Pancreas (tissue), 10 donors: ENCODE measurements around the gene PIBF1. TPM values are rescaled to one million over a fixed set of nuclear protein-coding genes. Genes with fewer than 3 reads are reported as not detected.
"Not testable (repeated sequence)": the region's sequence is repeated elsewhere in the genome, so short reads cannot be mapped to it uniquely, and the experiment has no call there.

ENCODE experiments used
- ATAC-seq, 4 donors: fragments of 200-7000 bp; cut with Tn5 transposase; one replicate each; pipeline versions ENCODE4 v1.8.0 to v1.9.1; 2020; ENCODE audit warnings: mild to moderate bottlenecking in 4 of 4, moderate library complexity in 4 of 4
- DNase-seq, 6 donors: peaks; one replicate each; pipeline ENCODE4 v3.0.0-alpha.2; 2020
- FAIRE-seq: peaks from 2 replicates; lab custom pipeline; 2012; peaks lifted over from hg19 to GRCh38; lab: Jason Lieb, UNC
- H3K27ac ChIP-seq, 4 donors: fragments of 200-600 bp; sonication (generic); 1 replicate in 3 of 4; 2 replicates in 1 of 4; pipeline versions ENCODE4 v1.5.0 to v1.8.0; 2020
- H3K27me3 ChIP-seq, 4 donors: fragments of 200-600 bp; one replicate each; pipeline ENCODE4 v1.8.0; 2021
- H3K36me3 ChIP-seq, 3 donors: fragments of 200-600 bp; sonication (generic) in 1 of 3; one replicate each; pipeline versions ENCODE4 v1.5.0 to v1.8.0; 2020 to 2021
- H3K4me1 ChIP-seq, 3 donors: fragments of 200-600 bp; one replicate each; pipeline ENCODE4 v1.8.0; 2021
- H3K4me3 ChIP-seq, 4 donors: fragments of 200-600 bp; sonication (generic) in 2 of 4; one replicate each; pipeline versions ENCODE4 v1.5.0 to v1.8.0; 2020 to 2021
- H3K9me3 ChIP-seq, 4 donors: fragments of 200-600 bp; one replicate each; pipeline ENCODE4 v1.8.0; 2021
- WGBS, 2 donors: extraction: QIAGEN DNeasy Blood & Tissue Kit; methylation state at CpG; one replicate each; pipeline ENCODE4 v1.1.7; 2013; 5-methylcytosine and 5-hydroxymethylcytosine counted together
- intact Hi-C, 3 donors: fragments of 100-400 bp; cut with DNase I; formaldehyde crosslinking; loops; one replicate each; pipeline versions ENCODE4 v1.11.1 to v1.14.2; 2022
- polyA plus RNA-seq, 2 donors: library from polyadenylated mRNA; stranded (reverse); fragments of 200-250 nt; gene quantifications; one replicate each; pipeline ENCODE4 v1.2.3, GENCODE V29; 2013
- total RNA-seq, 6 donors: library from RNA; stranded (reverse); fragmentation: NEBNext Ultra II Directional in 4 of 6; extraction: Animal tissue kit (Norgen Biotek cat#: 25700) in 4 of 6; gene quantifications; one replicate each; pipeline versions ENCODE4 v1.2.1 to v1.2.4, GENCODE V29; 2021 to 2023
- TF ChIP-seq, protein P1 (sequence below), 4 donors: fragments of 200-600 bp; sonication (generic) in 3 of 4; IDR thresholded peaks; one replicate each; pipeline versions ENCODE4 v1.5.0 to v1.8.0; 2021; ENCODE audit warnings: antibody characterized with exemption in 4 of 4
- donor health status: healthy with polysubstance abuse.
- donor health status: DM: no; HTN: no; CAD: no; lungs with moderate emphysema.
- donor health status: DM: no; HTN: no; CAD: no.
- donor health status: control.
- donor health status: control.
- donor health status: Bipolar disorder and iron deficiency.
- donor health status: DM: yes; HTN: yes; CAD: no.
- donor health status: DM: no; HTN: no; CAD: no.
- donor health status: DM: no; HTN: no; CAD: no.
- donor health status: DM: yes; HTN: yes; CAD: no.

PIBF1 gene
- total and polyA plus RNA-seq, 8 donors, result 6.1 to 13.5 (median 8.9) TPM

DNA sequence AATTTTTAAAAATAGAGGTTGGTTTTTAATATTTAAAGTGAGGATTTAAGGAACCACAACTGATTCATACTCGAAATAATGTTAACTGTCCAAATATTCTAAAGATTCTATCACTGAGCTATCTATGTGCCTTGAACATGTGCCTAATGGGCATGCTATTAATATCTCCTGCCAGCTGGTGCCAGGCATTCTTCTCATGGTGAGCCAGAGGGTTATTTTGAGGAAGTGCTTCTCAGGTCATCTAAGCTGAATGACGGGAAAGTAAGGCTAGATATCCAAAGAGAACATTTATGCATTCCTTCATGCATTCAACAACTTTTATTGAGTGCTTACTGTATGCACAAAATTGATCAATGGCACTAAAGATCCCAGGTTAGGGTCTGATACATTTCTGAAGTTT lies 138.2 kb downstream of the PIBF1 start:
- intact Hi-C loops, result no loop called here
- no peak overlapping the region for H3K4me3 ChIP-seq
- TF ChIP-seq, protein P1, sequence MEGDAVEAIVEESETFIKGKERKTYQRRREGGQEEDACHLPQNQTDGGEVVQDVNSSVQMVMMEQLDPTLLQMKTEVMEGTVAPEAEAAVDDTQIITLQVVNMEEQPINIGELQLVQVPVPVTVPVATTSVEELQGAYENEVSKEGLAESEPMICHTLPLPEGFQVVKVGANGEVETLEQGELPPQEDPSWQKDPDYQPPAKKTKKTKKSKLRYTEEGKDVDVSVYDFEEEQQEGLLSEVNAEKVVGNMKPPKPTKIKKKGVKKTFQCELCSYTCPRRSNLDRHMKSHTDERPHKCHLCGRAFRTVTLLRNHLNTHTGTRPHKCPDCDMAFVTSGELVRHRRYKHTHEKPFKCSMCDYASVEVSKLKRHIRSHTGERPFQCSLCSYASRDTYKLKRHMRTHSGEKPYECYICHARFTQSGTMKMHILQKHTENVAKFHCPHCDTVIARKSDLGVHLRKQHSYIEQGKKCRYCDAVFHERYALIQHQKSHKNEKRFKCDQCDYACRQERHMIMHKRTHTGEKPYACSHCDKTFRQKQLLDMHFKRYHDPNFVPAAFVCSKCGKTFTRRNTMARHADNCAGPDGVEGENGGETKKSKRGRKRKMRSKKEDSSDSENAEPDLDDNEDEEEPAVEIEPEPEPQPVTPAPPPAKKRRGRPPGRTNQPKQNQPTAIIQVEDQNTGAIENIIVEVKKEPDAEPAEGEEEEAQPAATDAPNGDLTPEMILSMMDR (IDR thresholded peaks at IDR 0.05), result no peak
- 15 to 16% methylated on average over 2 of the region's 2 CpGs for WGBS, 2 donors
- FAIRE-seq, result no peak
- H3K4me1 ChIP-seq, result peaks cover 0 to 7% (median 0%) of the 10 kb centered on the region in 3 donors
- no peak for DNase-seq
- H3K9me3 ChIP-seq, result no peaks in the 10 kb centered on the region
- H3K27me3 ChIP-seq, result no peaks in the 10 kb centered on the region
- ATAC-seq, result peak; percentile 68 to 88 (median 76)
- H3K36me3 ChIP-seq, result no peaks in the 10 kb centered on the region
- no peak overlapping the region for H3K27ac ChIP-seq

DNA sequence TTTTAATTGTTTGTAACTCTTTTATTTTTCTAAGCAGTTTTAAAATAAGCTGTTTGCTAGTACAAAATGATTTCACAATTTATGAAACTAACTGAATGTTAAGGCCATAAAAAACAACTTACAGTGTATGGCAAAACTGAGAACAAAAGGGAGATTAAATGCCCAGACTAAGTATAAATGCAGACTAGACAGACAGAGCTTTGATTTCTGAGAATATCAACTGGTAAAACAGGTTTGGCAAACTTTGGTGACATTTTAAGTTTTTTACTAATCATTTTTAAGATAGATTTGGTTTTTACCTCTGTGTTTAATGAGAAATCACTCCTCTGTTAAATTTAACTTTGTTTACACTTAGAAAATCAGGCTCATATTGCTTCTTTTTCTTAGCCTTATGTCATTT lies 149.4 kb downstream of the PIBF1 start:
- H3K36me3 ChIP-seq, result peaks cover 0 to 2% (median 0%) of the 10 kb centered on the region in 3 donors
- ATAC-seq, result peak in 2 of 4 donors; percentile 46 to 65
- FAIRE-seq, result no peak
- H3K27me3 ChIP-seq, result no peaks in the 10 kb centered on the region
- TF ChIP-seq, protein P1 (IDR thresholded peaks at IDR 0.05), result no peak
- intact Hi-C loops, result no loop called here
- peak overlapping the region in 2 of 4 donors; percentile 25 to 46 for H3K27ac ChIP-seq
- H3K4me1 ChIP-seq, result peaks cover 5 to 20% (median 13%) of the 10 kb centered on the region in 3 donors
- DNase-seq, result no peak
- H3K9me3 ChIP-seq, result no peaks in the 10 kb centered on the region
- H3K4me3 ChIP-seq, result no peak overlapping the region

DNA sequence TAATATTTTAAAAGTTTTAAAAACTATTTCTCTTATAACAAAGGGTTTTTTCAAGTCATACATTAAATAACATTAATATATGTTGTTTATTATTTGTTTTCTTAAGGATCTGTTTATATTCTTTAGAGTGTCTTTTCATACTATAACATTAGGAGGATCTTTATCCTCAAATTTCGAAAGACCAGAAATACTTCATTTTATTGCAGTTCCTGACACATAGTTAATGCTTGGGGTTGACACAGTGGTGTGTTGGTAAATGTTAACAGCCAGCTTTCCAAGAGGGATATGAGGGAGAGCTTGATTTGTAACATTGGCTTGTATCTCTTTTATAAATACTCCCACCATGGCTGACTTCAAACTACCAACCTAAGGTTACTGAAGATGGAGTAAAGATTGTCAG lies 150.3 kb downstream of the PIBF1 start:
- Histone ChIP-seq H3K27ac (no peak overlapping the region), H3K4me1 (peaks cover 5 to 20% (median 13%) of the 10 kb centered on the region in 3 donors), H3K9me3 (no peaks in the 10 kb centered on the region), H3K27me3 (no peaks in the 10 kb centered on the region), H3K4me3 (no peak overlapping the region), H3K36me3 (peaks cover 0 to 2% (median 0%) of the 10 kb centered on the region in 3 donors)
- intact Hi-C loops, result no loop called here
- no peak for DNase-seq
- WGBS, 2 donors, result 90 to 94% methylated on average over 1 of the region's 1 CpG
- no peak for FAIRE-seq
- TF ChIP-seq, protein P1 (IDR thresholded peaks at IDR 0.05), result no peak
- ATAC-seq, result no peak

DNA sequence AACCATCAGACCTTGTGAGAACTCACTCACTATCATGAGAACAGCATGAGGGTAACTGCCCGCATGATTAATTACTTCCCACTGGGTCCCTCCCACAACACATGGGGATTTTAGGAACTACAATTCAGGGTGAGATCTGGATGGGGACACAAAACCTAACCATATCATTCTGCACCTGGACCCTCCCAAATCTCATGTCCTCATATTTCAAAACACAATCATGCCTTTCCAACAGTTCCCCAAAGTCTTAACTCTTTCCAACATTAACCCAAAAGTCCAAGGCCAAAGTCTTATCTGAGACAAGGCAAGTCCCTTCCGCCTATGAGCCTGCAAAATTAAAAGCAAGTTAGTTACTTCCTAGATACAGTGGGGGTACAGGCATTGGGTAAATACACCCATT lies 164.3 kb downstream of the PIBF1 start:
- intact Hi-C loops, H3K27me3 ChIP-seq, DNase-seq, H3K27ac ChIP-seq, H3K4me1 ChIP-seq, ATAC-seq, H3K36me3 ChIP-seq, H3K9me3 ChIP-seq, FAIRE-seq, H3K4me3 ChIP-seq: not testable (repeated sequence)
- 87 to 94% methylated on average over 2 of the region's 2 CpGs for WGBS, 2 donors

DNA sequence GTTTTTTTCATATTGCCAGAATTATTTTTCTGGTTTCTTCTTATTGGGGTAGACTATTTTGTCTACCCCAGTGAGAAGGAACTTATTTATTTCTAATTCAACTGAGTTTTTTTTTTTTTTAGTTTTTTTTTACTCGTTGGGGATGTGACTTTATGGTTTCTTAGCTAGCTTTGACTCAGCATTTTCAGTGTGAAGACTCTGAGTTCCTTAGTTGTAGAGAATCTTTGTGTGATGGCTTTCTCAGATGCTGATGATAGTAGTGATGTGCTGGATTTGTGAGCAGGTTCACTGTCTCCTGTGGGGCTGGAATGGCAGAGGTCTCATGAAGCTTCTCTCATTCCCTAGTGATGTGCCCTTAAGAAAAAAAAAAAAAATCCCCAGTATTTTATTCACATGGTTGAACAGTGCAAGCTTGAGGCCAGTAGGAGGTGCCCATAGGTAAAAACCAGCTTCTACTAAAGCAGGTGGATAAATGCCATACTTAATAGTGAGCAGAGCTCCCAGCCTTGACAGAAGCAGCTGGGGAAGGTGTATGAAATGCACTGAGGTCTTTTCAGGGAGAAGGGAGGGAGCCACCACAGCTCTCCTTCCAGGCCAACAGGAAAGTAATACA lies 170.7 kb downstream of the PIBF1 start:
- intact Hi-C loops, result no loop called here
- 48 to 50% methylated on average over 1 of the region's 1 CpG for WGBS, 2 donors
- peak overlapping the region in 2 of 4 donors; percentile 23 to 46 for H3K27ac ChIP-seq
- no peaks in the 10 kb centered on the region for H3K9me3 ChIP-seq
- FAIRE-seq (no peak), ATAC-seq (peak; percentile 86 to 92 (median 91)), DNase-seq (peak in 3 of 6 donors; percentile 46 to 48 (median 47))
- peaks cover 12 to 15% (median 14%) of the 10 kb centered on the region in 3 donors for H3K4me1 ChIP-seq
- H3K4me3 ChIP-seq, result no peak overlapping the region
- H3K27me3 ChIP-seq, result no peaks in the 10 kb centered on the region
- TF ChIP-seq, protein P1 (IDR thresholded peaks at IDR 0.05), result no peak
- H3K36me3 ChIP-seq, result no peaks in the 10 kb centered on the region
